MCF 10A (cell line): ENCODE results near the gene DNAJB14. TPM values are rescaled to one million over a fixed set of nuclear protein-coding genes. Genes with fewer than 3 reads are reported as not detected.
"Not testable (repeated sequence)": the region's sequence is repeated elsewhere in the genome, so short reads cannot be mapped to it uniquely, and the experiment has no call there.

Experiments used
- BruUV-seq: library from RNA; stranded (reverse); fragments of 400-500 nt; replicated peaks from 2 replicates; lab custom pipeline; 2021; lab: Mats Ljungman, UMichigan
- CTCF ChIA-PET: fragments of 300-600 bp; sonication (Branson Sonifier 250); formaldehyde crosslinking; extraction: SDS; loops from one replicate; lab custom pipeline; 2021; ENCODE audit warnings: antibody characterized with exemption, inconsistent platforms; lab: Yijun Ruan, JAX
- POLR2A ChIA-PET: fragments of 300-600, 350-650 bp; sonication (Branson Sonifier 250); formaldehyde crosslinking; extraction: SDS; loops from one replicate; lab custom pipeline; 2020; ENCODE audit warnings: antibody characterized with exemption, inconsistent platforms; lab: Yijun Ruan, JAX
- DNase-seq: peaks from one replicate; pipeline ENCODE4 v3.0.0-alpha.2; 2018; ENCODE audit not compliant: unreplicated experiment
- H3K27ac Mint-ChIP-seq: one replicate; pipeline ENCODE4 v1.8.0; 2022; ENCODE audit warnings: mild to moderate bottlenecking, low read depth, mixed read lengths; ENCODE audit not compliant: unreplicated experiment
- H3K27me3 Mint-ChIP-seq: one replicate; pipeline ENCODE4 v1.8.0; 2022; ENCODE audit warnings: mixed read lengths; ENCODE audit not compliant: insufficient read depth, unreplicated experiment
- H3K36me3 Mint-ChIP-seq: one replicate; pipeline ENCODE4 v1.8.0; 2022; ENCODE audit warnings: mild to moderate bottlenecking, moderate library complexity, mixed read lengths; ENCODE audit not compliant: insufficient read depth, unreplicated experiment
- H3K4me1 Mint-ChIP-seq: one replicate; pipeline ENCODE4 v1.8.0; 2022; ENCODE audit warnings: mixed read lengths; ENCODE audit not compliant: insufficient read depth, unreplicated experiment
- H3K4me3 Mint-ChIP-seq: one replicate; pipeline ENCODE4 v1.8.0; 2022; ENCODE audit warnings: mild to moderate bottlenecking, moderate library complexity, mixed read lengths; ENCODE audit not compliant: unreplicated experiment
- H3K9me3 Mint-ChIP-seq: one replicate; pipeline ENCODE4 v1.8.0; 2022; ENCODE audit warnings: mixed read lengths; ENCODE audit not compliant: unreplicated experiment
- CTCF ChIP-seq: fragments of 200-600 bp; IDR thresholded peaks from one replicate; pipeline ENCODE4 v1.8.0; 2022; ENCODE audit warnings: antibody characterized with exemption, mild to moderate bottlenecking; ENCODE audit not compliant: unreplicated experiment
- intact Hi-C: fragments of 100-400 bp; cut with micrococcal nuclease; formaldehyde crosslinking; loops from 2 replicates; pipeline ENCODE4 v1.14.1; 2022
- total RNA-seq: library from RNA; stranded (reverse); gene quantifications from 2 replicates; pipeline ENCODE4 v1.2.3, GENCODE V29; 2022

The DNAJB14 gene
- total RNA-seq, 1 experiment from 2014 or later = 54.5 TPM

DNA sequence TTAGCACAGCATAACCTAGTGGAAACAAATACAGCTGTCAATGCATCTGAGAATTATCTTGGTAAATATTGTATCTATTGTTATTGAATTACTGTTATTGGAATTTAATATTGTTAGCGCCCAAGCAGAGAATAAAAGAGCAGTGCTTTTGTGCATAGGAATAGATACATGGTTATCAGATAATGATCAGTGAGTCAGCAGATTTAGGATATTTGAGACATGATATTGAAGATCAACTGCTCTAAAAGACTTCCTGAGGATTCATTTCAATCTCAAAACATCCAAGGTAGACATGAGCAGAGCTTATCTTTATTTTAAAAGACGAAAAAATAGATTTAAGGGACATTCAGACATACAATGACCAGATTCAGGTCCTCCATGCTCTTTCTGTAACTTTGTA lies 14.2 kb upstream of the DNAJB14 start:
- POLR2A ChIA-PET = interaction anchor here (1.2 to 2.8 kb wide), 2 partner anchors 10 to 14 kb away, joined by 4 to 16 read pairs; partner anchors contain the start of gene H2AZ1
- no peak for DNase-seq
- H3K36me3 Mint-ChIP-seq = no peaks in the 10 kb centered on the region
- TF ChIP-seq CTCF = no peak
- no peaks in the 10 kb centered on the region for H3K27me3 Mint-ChIP-seq
- H3K9me3 Mint-ChIP-seq = no peaks in the 10 kb centered on the region
- intact Hi-C loops = no loop called here
- no peaks in the 10 kb centered on the region for H3K4me1 Mint-ChIP-seq
- no TSS peak for BruUV-seq
- CTCF ChIA-PET = no interaction called here
- no peak overlapping the region for H3K27ac Mint-ChIP-seq
- no peak overlapping the region for H3K4me3 Mint-ChIP-seq

DNA sequence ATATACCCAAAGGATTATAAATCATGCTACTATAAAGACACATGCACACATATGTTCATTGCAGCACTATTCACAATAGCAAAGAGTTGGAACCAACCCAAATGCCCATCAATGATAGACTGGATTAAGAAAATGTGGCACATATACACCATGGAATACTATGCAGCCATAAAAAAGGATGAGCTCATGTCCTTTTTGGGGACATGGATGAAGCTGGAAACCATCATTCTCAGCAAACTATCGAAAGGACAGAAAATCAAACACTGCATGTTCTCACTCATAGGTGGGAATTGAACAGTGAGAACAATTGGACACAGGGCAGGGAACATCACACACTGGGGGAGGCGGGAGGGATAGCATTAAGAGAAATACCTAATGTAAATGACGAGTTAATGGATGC lies 11.8 kb upstream of the DNAJB14 start:
- H3K27ac Mint-ChIP-seq, POLR2A ChIA-PET, CTCF ChIA-PET, BruUV-seq, H3K4me1 Mint-ChIP-seq, intact Hi-C loops, DNase-seq, H3K36me3 Mint-ChIP-seq, H3K4me3 Mint-ChIP-seq, H3K27me3 Mint-ChIP-seq, H3K9me3 Mint-ChIP-seq: not testable (repeated sequence)

GRCh38 chr4:99950913-99951254 lies 4.5 kb upstream of the DNAJB14 start:
- CTCF ChIA-PET = interaction anchor here (0.6 to 1.4 kb wide), 2 partner anchors 10 to 133 kb away, joined by 3 read pairs; no protein-coding TSS in a partner anchor
- intact Hi-C loops = loop anchor here (1.0 kb wide), 1 partner anchor 112 kb away; no protein-coding TSS in a partner anchor
- no peak for DNase-seq
- Mint-ChIP-seq H3K36me3 (no peaks in the 10 kb centered on the region), H3K4me3 (no peak overlapping the region), H3K27me3 (no peaks in the 10 kb centered on the region), H3K4me1 (peaks cover 5% of the 10 kb centered on the region), H3K27ac (no peak overlapping the region), H3K9me3 (no peaks in the 10 kb centered on the region)
- POLR2A ChIA-PET = interaction anchor here (0.5 to 2.8 kb wide), 12 partner anchors 9 to 388 kb away, joined by 3 to 16 read pairs (median 4); partner anchors contain the start of genes DAPP1 and LAMTOR3
- TF ChIP-seq CTCF = no peak
- TSS peak; percentile 43 for BruUV-seq

DNA sequence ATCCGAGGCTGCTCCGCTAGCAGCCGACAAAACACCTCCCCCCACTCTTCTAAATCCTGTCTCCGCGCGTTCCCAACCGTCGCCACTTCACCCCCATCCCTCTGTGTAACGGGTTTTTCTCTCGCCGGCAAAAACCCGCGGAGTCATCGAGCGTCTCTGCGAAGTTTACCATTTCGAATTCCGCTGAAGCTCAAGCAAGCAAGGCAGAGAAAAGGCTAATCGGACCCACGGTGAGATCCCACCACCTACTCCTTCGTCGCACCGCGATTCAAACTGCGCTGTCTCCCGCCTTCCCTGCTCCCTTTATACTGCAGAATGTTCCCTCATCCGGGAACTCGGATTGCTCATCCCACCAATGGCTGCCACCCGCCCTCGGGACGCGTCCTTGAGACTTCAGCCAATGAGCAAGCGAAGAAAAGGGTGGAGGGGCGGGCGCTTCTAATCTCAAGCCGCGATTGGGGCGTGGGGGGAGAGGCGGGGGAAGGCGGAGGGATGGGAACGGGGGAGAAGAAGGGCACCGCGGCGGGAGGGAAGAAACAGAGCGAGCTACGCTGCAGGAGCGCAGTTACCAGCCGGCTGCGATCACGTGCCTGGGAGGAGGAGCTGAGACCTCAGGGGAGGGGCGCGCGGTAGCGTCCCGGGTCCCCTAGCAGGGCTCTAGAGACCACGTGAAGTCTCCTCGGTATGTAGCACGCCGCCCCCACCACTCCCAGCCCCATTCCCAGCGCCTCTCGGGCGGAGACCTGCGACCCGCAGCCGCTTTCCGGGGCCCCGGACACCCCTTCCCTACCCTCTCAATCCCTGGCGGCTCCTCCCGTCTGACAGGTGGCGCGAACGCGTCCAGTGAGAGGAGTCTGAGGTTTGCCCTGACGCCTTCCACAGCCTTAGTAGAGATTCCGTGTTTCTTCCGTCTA lies 3.8 kb upstream of the DNAJB14 start, which contains the start of gene H2AZ1:
Gene H2AZ1, minus strand, starts transcription at position 277 of the 914 bp plus-strand sequence. Its CDS starts 105 bp downstream, at position 172.
- Mint-ChIP-seq H3K4me1 (peaks cover 5% of the 10 kb centered on the region), H3K27ac (no peak within 1 kb of the TSS), H3K36me3 (peaks cover under 1% of the 10 kb centered on the region), H3K27me3 (no peaks in the 10 kb centered on the region), H3K4me3 (no peak within 1 kb of the TSS), H3K9me3 (no peaks in the 10 kb centered on the region)
- ChIA-PET CTCF (interaction anchor here (0.6 to 1.4 kb wide), 4 partner anchors 21 to 410 kb away, joined by 3 to 4 read pairs (median 4); no protein-coding TSS in a partner anchor), POLR2A (interaction anchor here (0.5 to 2.8 kb wide), 13 partner anchors 8 to 1601 kb away, joined by 3 to 16 read pairs (median 4); partner anchors contain the start of genes DAPP1, LAMTOR3 and TRMT10A)
- no TSS peak for BruUV-seq
- no peak for TF ChIP-seq CTCF
- peak; percentile 100 for DNase-seq
- intact Hi-C loops = loop anchor here (1.0 to 5.0 kb wide), 6 partner anchors 47 to 387 kb away; no protein-coding TSS in a partner anchor
